GM15510 (cell line): ENCODE measurements around the gene RBBP9.

ENCODE experiments used
- POLR2A ChIP-seq: IDR thresholded peaks from 3 replicates; pipeline ENCODE4 v1.6.1; 2011; ENCODE audit warnings: borderline replicate concordance; ENCODE audit not compliant: insufficient read length; ENCODE audit errors: extremely low read depth

Gene RBBP9

DNA sequence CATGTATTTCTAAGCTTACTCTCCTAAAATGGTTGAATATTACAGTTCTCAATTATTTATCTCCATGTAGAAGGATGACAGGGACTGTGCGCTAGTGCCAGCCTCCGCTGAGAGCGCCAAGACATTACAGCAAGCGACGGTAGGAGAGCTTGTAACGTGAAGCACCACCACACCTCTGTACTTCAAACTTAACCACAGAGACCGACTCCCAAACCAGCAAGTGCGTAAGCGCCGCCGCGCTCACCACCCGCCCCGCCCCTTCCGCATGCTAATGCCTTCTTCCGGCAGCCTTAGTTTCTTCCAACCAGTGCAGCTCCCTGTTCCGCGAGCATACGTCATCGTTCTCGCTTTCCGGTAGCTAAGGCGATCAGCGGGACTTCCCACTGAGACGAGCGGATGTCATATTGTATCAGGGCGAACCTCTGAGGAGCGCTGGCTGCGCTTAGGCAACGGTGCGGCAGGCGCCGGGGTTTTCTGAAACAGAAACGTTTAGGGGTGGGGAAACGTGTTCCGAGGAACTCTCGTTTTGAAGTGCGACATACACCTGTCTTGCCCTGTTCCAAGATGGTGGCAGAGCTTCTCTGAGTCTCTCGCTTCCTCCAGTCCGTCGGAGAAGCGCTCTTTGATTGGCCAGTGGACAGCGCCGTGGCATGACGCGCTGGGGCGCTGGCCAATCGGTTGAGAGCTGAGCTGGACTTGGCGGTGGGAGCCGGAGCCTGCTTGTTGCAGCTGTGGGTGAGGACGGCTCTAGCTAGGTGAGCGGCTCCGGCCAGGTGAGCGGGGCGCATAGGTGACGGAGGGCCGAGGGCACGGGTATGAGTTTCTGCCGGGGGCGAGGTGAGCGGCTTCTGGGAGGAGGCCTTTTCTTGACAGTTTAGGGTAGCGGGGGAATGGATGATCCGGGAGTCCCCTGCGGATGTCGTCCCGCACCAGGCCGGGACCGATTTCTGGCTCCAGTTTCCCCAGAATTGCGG is 10.5 kb upstream of the RBBP9 start, which contains the start of gene SEC23B:
Gene SEC23B (plus strand): TSS at position 723 of the 974 bp plus-strand sequence. CDS start 2,896 bp downstream, outside the sequence.
- TF ChIP-seq POLR2A: peak; percentile 67

GRCh38 chr20:18506744-18507143 is 9.7 kb upstream of the RBBP9 start:
- no peak for TF ChIP-seq POLR2A

- TF ChIP-seq POLR2A: no peak
These were observed 7.5 kb upstream of the RBBP9 start for GRCh38 chr20:18504479-18505060.

DNA sequence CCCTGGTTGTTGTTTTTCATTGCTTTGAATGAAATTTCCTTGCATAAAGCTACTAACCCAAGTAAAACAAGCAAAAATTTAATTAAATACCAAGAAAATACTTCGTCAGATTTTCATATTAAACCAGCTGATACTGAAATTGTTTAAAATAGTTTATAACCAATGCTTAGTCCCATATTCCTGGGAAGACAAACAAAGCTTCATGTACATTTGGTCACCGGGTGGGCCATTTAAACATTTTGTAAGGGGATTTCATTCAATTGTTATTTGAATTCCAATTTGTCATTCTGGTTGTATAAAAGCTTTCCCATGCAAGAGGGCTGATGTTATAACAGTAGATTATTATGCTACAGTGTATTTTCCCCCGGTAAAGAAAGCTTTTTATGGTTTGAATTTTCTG is 578 bp upstream of the RBBP9 start:
- TF ChIP-seq POLR2A: no peak

- no peak for TF ChIP-seq POLR2A
These were observed 983 bp downstream of the RBBP9 start for GRCh38 chr20:18496042-18496441.

DNA sequence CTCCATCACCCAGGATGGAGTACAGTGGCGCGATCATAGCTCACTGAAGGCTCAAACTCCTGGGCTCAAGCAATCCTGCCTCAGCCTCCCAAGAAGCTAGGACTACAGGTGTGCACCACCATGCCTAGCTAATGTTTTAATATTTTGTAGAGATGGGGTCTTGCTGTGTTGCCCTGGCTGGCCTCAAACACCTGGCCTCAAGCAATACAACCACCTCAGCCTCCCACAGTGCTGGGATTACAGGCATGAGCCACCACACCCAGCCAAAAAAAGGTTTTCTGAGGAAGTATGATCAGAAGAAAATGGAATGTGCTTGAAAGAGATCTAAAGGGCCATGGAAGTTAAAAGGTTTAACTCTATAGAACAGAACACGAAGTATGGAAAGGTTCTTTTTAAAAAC is 8.7 kb downstream of the RBBP9 start:
- no peak for TF ChIP-seq POLR2A

DNA sequence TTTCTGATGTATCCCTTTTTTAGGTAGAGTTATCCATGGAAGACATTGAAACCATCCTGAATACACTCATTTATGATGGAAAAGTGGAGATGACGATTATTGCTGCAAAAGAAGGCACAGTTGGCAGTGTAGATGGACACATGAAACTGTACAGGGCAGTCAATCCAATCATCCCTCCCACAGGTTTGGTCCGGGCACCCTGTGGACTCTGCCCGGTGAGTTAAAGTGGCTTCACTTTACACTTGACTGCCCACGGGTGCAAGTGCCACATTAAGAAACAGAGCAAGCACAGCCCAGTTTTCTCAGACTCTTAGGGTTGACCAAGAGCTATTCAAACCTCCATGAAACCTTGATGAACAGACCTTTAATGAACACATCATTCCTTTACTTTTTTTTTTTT is 15.4 kb downstream of the RBBP9 start:
- no peak for TF ChIP-seq POLR2A

GRCh38 chr20:18477821-18478220 is 19.2 kb downstream of the RBBP9 start:
- TF ChIP-seq POLR2A: no peak

- TF ChIP-seq POLR2A: no peak
These were observed 19.8 kb downstream of the RBBP9 start for GRCh38 chr20:18477218-18477617.

GRCh38 chr20:18466894-18467730 is 29.9 kb downstream of the RBBP9 start, which contains the start of the genes DZANK1 and POLR3F:
Gene DZANK1, minus strand, starts transcription at chr20:18467030. Its CDS starts 1,672 bp downstream, at chr20:18465358.
Gene POLR3F, plus strand, starts transcription at chr20:18467390. Its CDS starts 117 bp downstream, at chr20:18467507.
- peak; percentile 54 for TF ChIP-seq POLR2A

GRCh38 chr20:18466574-18466893 is 30.5 kb downstream of the RBBP9 start:
- no peak for TF ChIP-seq POLR2A

- no peak for TF ChIP-seq POLR2A
These were observed 31.4 kb downstream of the RBBP9 start for GRCh38 chr20:18465536-18466200.

GRCh38 chr20:18456600-18456999 is 40.4 kb downstream of the RBBP9 start:
- TF ChIP-seq POLR2A: no peak

GRCh38 chr20:18443886-18444285 is 53.1 kb downstream of the RBBP9 start:
- TF ChIP-seq POLR2A: no peak
